NCI-H2196 (cell line): Measurements from ENCODE around the gene RAB33A.

Experiments used
- DNase-seq: peaks from one replicate; lab custom pipeline; 2025; ENCODE audit not compliant: unreplicated experiment; lab: John Stamatoyannopoulos, UW

The RAB33A gene

GRCh38 chrX:130172127-130172845 is 524 bp downstream of the RAB33A start:
- DNase-seq: no peak

DNA sequence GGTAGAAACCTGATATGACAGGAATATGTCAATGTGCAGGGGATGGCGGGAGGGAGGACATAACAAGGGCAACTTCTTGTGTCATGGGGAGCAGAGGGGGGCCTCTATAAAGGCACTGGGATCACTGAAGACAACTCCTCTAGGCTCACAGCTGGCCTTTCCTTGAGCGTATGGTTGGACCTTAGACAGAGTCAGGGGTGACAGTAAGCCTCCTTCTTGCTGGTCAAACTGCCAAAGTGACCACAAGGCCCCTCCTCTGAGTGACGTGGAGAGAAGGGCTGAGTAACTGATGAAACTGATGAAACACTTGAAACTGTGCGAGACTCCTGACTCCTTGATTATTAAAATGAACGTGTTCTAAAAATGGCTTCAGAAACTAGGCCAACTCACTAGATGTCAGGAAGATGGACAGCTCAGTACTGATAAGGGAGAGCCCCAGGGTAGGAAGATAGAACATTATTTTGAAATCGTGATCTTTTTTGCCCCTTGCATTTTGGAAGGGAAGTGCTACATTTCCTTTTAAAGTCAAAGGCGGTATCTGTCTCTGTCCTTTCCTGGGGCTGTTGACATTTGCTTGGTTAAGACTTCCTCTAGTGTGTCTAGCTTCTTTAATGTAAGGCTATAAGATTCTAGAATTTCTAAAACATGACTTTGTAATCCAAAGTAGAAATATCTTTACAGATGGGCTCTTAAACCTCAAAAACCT is 1.6 kb downstream of the RAB33A start:
- no peak for DNase-seq

- no peak for DNase-seq
Observed at GRCh38 chrX:130174045-130174704, 2.4 kb downstream of the RAB33A start.

DNA sequence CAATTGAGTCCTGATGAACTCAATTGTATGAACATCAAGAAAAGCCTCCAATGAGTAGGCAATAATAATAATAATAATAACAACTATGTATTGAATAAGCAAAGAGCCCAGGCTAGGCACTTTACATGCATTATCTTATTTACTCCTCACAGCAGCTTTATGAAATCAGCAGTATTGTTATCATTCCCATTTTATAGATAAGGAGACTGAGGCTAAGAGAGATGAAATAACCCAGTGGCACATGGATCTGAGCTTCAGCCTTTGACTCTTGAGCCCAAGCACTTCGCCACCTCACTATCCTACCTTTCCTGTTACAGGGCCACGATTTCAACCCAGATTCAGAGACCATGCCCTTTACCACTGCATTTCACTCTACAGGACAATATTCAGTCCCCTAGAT is 3.2 kb downstream of the RAB33A start:
- DNase-seq: no peak

DNA sequence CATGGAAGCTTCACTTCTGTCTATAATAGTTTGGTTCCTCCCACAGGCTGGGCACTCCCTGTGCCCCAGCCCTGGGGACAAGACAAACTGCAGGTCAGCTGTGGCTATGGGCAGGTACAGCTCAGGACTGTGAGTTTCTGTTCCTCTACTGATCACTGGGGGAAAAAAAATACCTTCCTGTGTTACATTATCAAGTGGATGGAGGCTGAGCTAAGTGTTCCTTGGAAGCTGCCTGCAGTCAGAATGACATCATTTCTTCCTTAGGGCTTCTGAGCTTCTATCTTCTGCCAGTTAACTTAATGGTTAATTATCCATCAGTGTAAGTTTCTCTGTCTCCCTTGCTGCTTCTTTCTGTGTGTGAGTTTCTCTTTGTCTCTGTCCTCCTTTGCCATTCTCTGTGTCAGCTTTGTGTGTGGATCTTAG is 4.6 kb downstream of the RAB33A start:
- no peak for DNase-seq

DNA sequence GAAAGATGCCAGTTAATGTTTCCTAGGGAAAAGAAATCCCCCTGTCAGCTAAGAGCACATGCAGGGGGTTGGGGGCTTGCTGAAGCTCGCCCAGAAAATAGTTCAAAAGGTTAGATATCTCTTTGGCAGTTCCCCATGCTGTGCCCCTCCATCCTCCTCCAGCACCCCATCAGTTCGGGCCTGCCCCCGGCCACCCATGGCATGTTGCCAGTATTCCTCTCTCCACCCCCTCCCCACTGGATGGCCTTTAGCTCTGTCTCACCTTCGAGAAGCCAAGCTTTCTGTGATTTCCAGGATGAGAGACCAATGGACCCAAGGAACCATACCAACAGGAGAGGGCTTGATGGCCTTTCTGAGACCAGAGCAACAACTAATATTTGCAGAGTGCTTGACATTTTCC is 5.2 kb downstream of the RAB33A start:
- no peak for DNase-seq

- no peak for DNase-seq
Observed at GRCh38 chrX:130179170-130179569, 7.4 kb downstream of the RAB33A start.

GRCh38 chrX:130179579-130180215 is 7.9 kb downstream of the RAB33A start:
- no peak for DNase-seq

- no peak for DNase-seq
Observed at GRCh38 chrX:130184168-130184567, 12.4 kb downstream of the RAB33A start.

DNA sequence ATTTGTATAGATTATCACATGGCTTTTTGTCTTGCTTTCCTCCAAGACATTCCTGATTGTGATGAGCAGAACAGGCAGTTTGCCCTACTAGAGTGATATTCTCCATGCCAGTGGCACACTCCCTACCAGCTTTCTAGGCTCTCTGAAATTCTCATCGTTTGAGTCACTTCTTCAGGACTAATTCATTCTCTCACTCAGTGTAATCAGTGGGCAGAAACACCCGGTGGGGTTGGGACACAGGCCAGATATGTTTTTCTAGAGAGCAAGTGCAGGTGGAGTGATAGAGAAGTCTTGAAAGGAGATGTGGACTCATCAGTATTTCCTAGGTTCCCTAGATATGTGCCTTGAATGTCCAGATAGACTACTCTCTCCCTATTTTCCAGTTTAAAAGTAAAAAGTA is 13.1 kb downstream of the RAB33A start:
- DNase-seq: no peak

DNA sequence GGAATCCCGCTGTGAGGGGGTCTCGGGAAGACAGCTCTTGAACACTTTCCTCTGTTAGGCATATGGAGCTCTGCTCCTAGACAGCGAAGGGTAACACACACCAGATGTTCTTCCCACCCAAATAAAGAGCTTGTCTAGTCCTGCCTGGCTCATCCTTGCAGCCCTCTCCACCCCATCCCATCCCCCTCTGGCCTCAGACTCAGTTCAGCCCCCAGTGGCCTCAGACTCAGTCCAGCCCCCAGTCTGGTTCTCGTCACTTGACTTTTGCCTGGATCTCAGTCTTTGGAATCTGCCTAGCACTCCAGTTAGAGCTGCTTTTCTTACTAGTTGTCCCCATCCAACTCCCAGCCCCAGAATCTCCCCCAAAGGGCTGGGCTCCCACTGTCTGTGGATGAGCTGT is 14.9 kb downstream of the RAB33A start:
- no peak for DNase-seq

DNA sequence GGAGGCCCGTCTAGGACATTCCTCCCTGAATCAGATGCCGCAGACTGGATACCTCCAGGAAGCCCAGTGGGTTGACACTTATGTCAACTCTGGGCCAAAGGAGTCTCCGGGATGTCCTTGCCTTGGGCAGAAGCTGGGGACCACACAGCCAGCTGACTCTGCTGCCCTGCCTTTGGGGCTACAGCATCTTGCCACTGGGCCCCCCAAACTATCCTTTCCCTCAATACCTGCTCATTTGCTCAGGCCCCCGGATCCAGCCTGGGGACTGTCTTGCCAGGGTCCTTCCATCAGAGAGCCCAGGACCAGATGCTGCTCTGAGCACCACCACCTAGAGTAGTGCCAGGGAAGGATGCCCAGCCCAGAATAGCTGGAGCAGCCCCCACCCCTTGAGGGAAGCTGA is 19.0 kb downstream of the RAB33A start:
- DNase-seq: no peak

DNA sequence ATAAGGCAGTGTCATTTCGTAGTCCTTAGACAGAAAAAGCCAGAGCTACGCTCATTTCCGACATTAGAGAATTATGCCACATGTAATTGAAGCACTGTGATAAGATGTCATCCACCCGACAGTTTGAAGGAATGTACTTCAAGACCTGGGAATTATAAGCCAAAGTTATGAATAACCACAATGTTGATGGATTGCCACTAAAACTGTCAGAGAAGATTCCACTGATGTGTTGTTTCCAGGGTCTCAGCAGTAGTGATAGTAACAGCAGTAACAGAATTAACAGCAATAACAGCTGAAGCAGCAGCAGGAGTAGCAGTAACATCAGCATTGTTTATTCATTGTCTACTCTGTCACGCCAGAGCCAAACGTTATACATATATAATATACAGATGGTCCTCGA is 24.7 kb downstream of the RAB33A start:
- DNase-seq: no peak

GRCh38 chrX:130197464-130197863 is 25.7 kb downstream of the RAB33A start:
- DNase-seq: no peak

- no peak for DNase-seq
Observed at GRCh38 chrX:130204647-130205046, 32.9 kb downstream of the RAB33A start.

DNA sequence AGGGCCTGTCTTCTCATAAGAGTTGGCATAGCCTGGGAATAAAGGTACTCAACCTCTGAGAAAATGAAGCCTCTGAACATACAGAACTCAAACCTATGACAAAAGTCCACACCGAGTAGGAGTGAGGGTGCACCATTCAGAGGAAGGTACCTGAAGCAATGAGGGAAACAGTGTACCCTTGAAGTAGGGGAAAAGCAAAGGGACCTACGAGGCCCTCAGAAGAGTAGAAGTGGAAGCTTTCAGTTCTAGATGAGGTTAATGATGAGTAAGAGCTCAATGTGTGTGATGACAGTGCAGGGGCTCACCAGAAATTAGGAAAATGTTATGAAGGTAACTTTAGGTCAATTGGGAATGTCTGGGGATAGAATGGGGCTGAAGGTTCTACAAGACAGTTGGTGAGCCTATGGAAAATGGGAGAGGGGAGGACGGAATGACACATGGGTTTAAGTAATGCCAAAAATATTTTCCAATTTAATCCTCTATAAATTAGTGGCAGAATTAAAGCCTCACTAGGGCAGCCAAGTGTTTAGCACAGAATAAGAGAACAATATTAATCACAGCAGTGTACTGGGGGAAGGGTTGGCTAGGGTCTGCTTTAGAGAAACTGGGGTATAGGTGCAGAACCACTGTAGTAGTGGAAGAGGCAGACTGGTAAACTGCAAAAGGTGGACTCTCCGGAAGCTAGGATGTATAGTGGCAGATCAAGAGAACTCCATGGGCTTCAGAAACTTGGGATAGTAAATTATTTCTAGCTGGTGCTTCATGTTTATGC is 39.8 kb downstream of the RAB33A start:
- no peak for DNase-seq

DNA sequence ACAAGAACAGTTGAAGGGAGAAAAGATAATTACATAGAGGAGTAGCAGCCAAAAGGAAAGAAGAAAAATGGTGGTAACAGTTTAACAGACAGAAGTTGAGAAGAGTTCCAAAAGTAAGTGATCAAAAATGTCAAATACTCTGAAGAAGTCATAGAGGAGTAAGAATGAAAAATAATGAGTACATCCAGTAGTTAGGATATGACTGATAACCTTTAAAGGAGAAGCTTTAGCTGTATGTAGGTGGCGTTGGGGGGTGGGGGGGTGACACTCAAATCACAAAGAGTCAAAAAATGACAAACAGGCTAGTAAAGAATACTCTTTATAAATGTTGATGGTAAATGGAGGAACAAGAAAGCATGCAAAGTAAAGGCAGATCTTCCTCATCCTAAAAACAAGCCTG is 40.6 kb downstream of the RAB33A start:
- no peak for DNase-seq

DNA sequence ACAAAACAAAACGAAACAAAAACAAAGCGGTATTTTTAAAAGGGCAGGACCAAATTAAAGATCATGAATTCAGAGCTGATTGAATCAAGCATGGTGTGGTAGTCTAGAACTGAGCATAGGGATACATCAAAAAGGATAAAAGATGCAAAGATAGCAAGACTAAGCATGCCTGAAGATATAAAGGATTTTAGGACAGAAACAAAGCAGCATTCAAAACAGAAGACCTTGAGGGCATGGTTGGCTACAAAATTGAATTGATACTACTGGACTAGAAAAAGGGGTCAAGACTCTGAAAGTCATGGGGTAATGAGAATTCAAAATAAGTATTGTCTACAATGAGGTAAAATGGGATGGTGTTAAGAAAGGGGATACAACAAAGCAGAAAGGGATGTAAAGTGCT is 41.6 kb downstream of the RAB33A start:
- no peak for DNase-seq

GRCh38 chrX:130216320-130216719 is 44.6 kb downstream of the RAB33A start:
- DNase-seq: no peak

DNA sequence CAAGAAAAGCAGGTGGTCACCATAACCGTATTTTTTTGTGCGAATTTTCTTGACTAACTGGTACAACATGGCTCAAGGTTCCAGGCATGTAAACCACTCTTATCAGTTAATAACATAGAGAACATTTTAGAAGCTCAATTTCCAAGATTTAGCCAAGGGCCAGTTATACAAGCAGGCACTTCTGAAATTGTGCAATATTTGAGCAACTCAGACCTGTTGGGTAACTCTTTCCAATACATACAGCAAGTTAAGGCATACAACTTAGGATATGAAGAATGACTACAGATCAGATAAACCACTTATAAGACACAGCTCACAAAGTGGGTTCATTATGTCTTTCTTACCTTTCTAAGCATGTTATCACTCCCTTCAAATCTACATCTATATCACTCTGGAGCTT is 53.0 kb downstream of the RAB33A start:
- DNase-seq: no peak

DNA sequence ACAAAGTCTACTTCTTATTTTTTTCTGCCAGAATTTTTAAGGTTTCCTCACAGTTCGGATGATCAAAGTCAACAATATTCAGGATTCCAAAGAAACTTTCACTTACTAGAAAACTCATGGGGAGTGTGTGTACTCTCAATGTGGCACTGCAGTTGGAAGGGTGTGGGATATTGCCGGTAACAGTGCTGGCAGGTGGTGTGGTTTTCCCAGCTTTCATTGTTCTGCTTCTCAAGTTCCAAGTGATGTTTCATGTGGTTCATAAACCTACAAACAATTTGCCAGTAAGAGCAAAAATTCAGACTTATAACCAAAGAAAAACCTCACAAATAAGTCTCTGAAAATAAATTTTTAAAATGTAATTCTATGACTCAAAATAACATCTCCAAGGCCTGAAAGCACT is 57.1 kb downstream of the RAB33A start:
- DNase-seq: no peak
